Measurements from ENCODE around the gene ZNF74.
"Not testable (repeated sequence)": the region's sequence is repeated elsewhere in the genome, so short reads cannot be mapped to it uniquely, and the experiment has no call there.

The ZNF74 gene

GRCh38 chr22:20450551-20450906 lies 56.6 kb downstream of the ZNF74 start:
- H2AFZ ChIP-seq (ENCODE audit: low read length), result no peak overlapping the region
- H4K91ac ChIP-seq (ENCODE audit: low read depth, low read length, poor library complexity), result no peak overlapping the region
- no peak overlapping the region for H3K4me2 ChIP-seq (ENCODE audit: insufficient read depth, low read length, poor library complexity, severe bottlenecking)
- H3K18ac ChIP-seq (ENCODE audit: low read length), result no peak overlapping the region
- no peak overlapping the region for H3K9ac ChIP-seq (ENCODE audit: low read depth, low read length, poor library complexity)
- H3K36me3 ChIP-seq (replicated peaks in 1 of 2; ENCODE audit: control insufficient read depth in 2 of 2, insufficient read depth in 2 of 2, low read length in 2 of 2), result peaks cover 12 to 68% of the 10 kb centered on the region in 2 donors
- H2BK15ac ChIP-seq (ENCODE audit: low read length), result no peak overlapping the region
- H3K4me1 ChIP-seq (ENCODE audit: control insufficient read depth in 2 of 2, insufficient read depth in 1 of 2, low read depth in 1 of 2, low read length in 2 of 2), result no peaks in the 10 kb centered on the region
- no peak overlapping the region for H3K14ac ChIP-seq (ENCODE audit: low read length)
- no peak overlapping the region for H2BK120ac ChIP-seq (ENCODE audit: low read depth, low read length)
- no peak overlapping the region for H2BK12ac ChIP-seq (ENCODE audit: low read length)
- H3K4me3 ChIP-seq (ENCODE audit: low read length in 2 of 2), result no peak overlapping the region
- H4K8ac ChIP-seq (ENCODE audit: low read depth, low read length), result no peak overlapping the region
- H3K79me1 ChIP-seq (ENCODE audit: low read depth, low read length), result peaks cover 2% of the 10 kb centered on the region
- H3K27me3 ChIP-seq (ENCODE audit: control insufficient read depth in 3 of 3, insufficient read depth in 3 of 3, low read depth in 1 of 3, low read length in 3 of 3), result no peaks in the 10 kb centered on the region
- DNase-seq (ENCODE audit: low spot score), result no peak
- H3K4ac ChIP-seq (ENCODE audit: low read length), result no peak overlapping the region
- no peak overlapping the region for H3K23ac ChIP-seq (ENCODE audit: low read depth, low read length, poor library complexity)
- H2AK5ac ChIP-seq (ENCODE audit: low read depth, low read length), result no peak overlapping the region
- no peaks in the 10 kb centered on the region for H3K9me3 ChIP-seq (replicated peaks in 1 of 2; ENCODE audit: control insufficient read depth in 2 of 2, insufficient read depth in 1 of 2, low read depth in 1 of 2, low read length in 2 of 2)
- H3K27ac ChIP-seq (replicated peaks; ENCODE audit: low read length), result no peak overlapping the region
- no CpG with 5 or more reads among the region's 1 CpG for WGBS, 2 donors (ENCODE audit: extremely low coverage in 2 of 2, insufficient read length in 2 of 2, insufficient replicate concordance in 1 of 2)
- no peak overlapping the region for H2BK5ac ChIP-seq (ENCODE audit: low read length)

- not testable (repeated sequence) for H2BK120ac ChIP-seq (ENCODE audit: low read depth, low read length); H3K18ac ChIP-seq (ENCODE audit: low read length); H2BK5ac ChIP-seq (ENCODE audit: low read length); H3K79me1 ChIP-seq (ENCODE audit: low read depth, low read length); H2AFZ ChIP-seq (ENCODE audit: low read length); H3K14ac ChIP-seq (ENCODE audit: low read length); H3K9me3 ChIP-seq (replicated peaks in 1 of 2; ENCODE audit: control insufficient read depth in 2 of 2, insufficient read depth in 1 of 2, low read depth in 1 of 2, low read length in 2 of 2); H3K4ac ChIP-seq (ENCODE audit: low read length); H3K27ac ChIP-seq (replicated peaks; ENCODE audit: low read length); H2BK12ac ChIP-seq (ENCODE audit: low read length); H4K8ac ChIP-seq (ENCODE audit: low read depth, low read length); H3K4me1 ChIP-seq (ENCODE audit: control insufficient read depth in 2 of 2, insufficient read depth in 1 of 2, low read depth in 1 of 2, low read length in 2 of 2); H4K91ac ChIP-seq (ENCODE audit: low read depth, low read length, poor library complexity); H3K4me3 ChIP-seq (ENCODE audit: low read length in 2 of 2); DNase-seq (ENCODE audit: low spot score); H2BK15ac ChIP-seq (ENCODE audit: low read length); H3K27me3 ChIP-seq (ENCODE audit: control insufficient read depth in 3 of 3, insufficient read depth in 3 of 3, low read depth in 1 of 3, low read length in 3 of 3); H2AK5ac ChIP-seq (ENCODE audit: low read depth, low read length); H3K9ac ChIP-seq (ENCODE audit: low read depth, low read length, poor library complexity); H3K4me2 ChIP-seq (ENCODE audit: insufficient read depth, low read length, poor library complexity, severe bottlenecking)
- peak overlapping the region; percentile 13 for H3K23ac ChIP-seq (ENCODE audit: low read depth, low read length, poor library complexity)
- peaks cover 6 to 67% of the 10 kb centered on the region in 2 donors for H3K36me3 ChIP-seq (replicated peaks in 1 of 2; ENCODE audit: control insufficient read depth in 2 of 2, insufficient read depth in 2 of 2, low read length in 2 of 2)
- WGBS, 2 donors (ENCODE audit: extremely low coverage in 2 of 2, insufficient read length in 2 of 2, insufficient replicate concordance in 1 of 2), result no CpG with 5 or more reads among the region's 15 CpGs
Measured at GRCh38 chr22:20451129-20451778, 57.3 kb downstream of the ZNF74 start.

- Histone ChIP-seq H3K4me3 (ENCODE audit: low read length in 2 of 2) (no peak overlapping the region), H3K4me2 (ENCODE audit: insufficient read depth, low read length, poor library complexity, severe bottlenecking) (no peak overlapping the region), H2BK12ac (ENCODE audit: low read length) (no peak overlapping the region), H4K8ac (ENCODE audit: low read depth, low read length) (no peak overlapping the region), H2AK5ac (ENCODE audit: low read depth, low read length) (no peak overlapping the region), H3K79me1 (ENCODE audit: low read depth, low read length) (no peaks in the 10 kb centered on the region), H3K27me3 (ENCODE audit: control insufficient read depth in 3 of 3, insufficient read depth in 3 of 3, low read depth in 1 of 3, low read length in 3 of 3) (no peaks in the 10 kb centered on the region), H3K14ac (ENCODE audit: low read length) (no peak overlapping the region), H3K23ac (ENCODE audit: low read depth, low read length, poor library complexity) (no peak overlapping the region), H2BK120ac (ENCODE audit: low read depth, low read length) (no peak overlapping the region), H2BK15ac (ENCODE audit: low read length) (no peak overlapping the region), H4K91ac (ENCODE audit: low read depth, low read length, poor library complexity) (no peak overlapping the region), H3K9ac (ENCODE audit: low read depth, low read length, poor library complexity) (no peak overlapping the region), H2BK5ac (ENCODE audit: low read length) (no peak overlapping the region), H3K4me1 (ENCODE audit: control insufficient read depth in 2 of 2, insufficient read depth in 1 of 2, low read depth in 1 of 2, low read length in 2 of 2) (peaks cover 2 to 3% of the 10 kb centered on the region in 2 donors), H3K9me3 (replicated peaks in 1 of 2; ENCODE audit: control insufficient read depth in 2 of 2, insufficient read depth in 1 of 2, low read depth in 1 of 2, low read length in 2 of 2) (no peaks in the 10 kb centered on the region), H3K4ac (ENCODE audit: low read length) (no peak overlapping the region), H3K36me3 (replicated peaks in 1 of 2; ENCODE audit: control insufficient read depth in 2 of 2, insufficient read depth in 2 of 2, low read length in 2 of 2) (peaks cover 1 to 65% of the 10 kb centered on the region in 2 donors), H3K27ac (replicated peaks; ENCODE audit: low read length) (no peak overlapping the region), H2AFZ (ENCODE audit: low read length) (no peak overlapping the region), H3K18ac (ENCODE audit: low read length) (no peak overlapping the region)
- DNase-seq (ENCODE audit: low spot score), result no peak
- WGBS, 2 donors (ENCODE audit: extremely low coverage in 2 of 2, insufficient read length in 2 of 2, insufficient replicate concordance in 1 of 2), result no CpG with 5 or more reads among the region's 2 CpGs
Measured at GRCh38 chr22:20451920-20452319, 58.0 kb downstream of the ZNF74 start.

- Histone ChIP-seq H3K18ac (ENCODE audit: low read length) (no peak overlapping the region), H3K36me3 (replicated peaks in 1 of 2; ENCODE audit: control insufficient read depth in 2 of 2, insufficient read depth in 2 of 2, low read length in 2 of 2) (peaks cover 8 to 73% of the 10 kb centered on the region in 2 donors), H2BK15ac (ENCODE audit: low read length) (no peak overlapping the region), H4K91ac (ENCODE audit: low read depth, low read length, poor library complexity) (no peak overlapping the region), H2BK12ac (ENCODE audit: low read length) (no peak overlapping the region), H3K4me3 (ENCODE audit: low read length in 2 of 2) (no peak overlapping the region), H3K4ac (ENCODE audit: low read length) (no peak overlapping the region), H3K27ac (replicated peaks; ENCODE audit: low read length) (no peak overlapping the region), H4K8ac (ENCODE audit: low read depth, low read length) (no peak overlapping the region), H3K79me1 (ENCODE audit: low read depth, low read length) (no peaks in the 10 kb centered on the region), H2AK5ac (ENCODE audit: low read depth, low read length) (no peak overlapping the region), H3K27me3 (ENCODE audit: control insufficient read depth in 3 of 3, insufficient read depth in 3 of 3, low read depth in 1 of 3, low read length in 3 of 3) (no peaks in the 10 kb centered on the region), H3K9ac (ENCODE audit: low read depth, low read length, poor library complexity) (no peak overlapping the region), H3K14ac (ENCODE audit: low read length) (no peak overlapping the region), H2BK120ac (ENCODE audit: low read depth, low read length) (no peak overlapping the region), H3K23ac (ENCODE audit: low read depth, low read length, poor library complexity) (no peak overlapping the region), H3K9me3 (replicated peaks in 1 of 2; ENCODE audit: control insufficient read depth in 2 of 2, insufficient read depth in 1 of 2, low read depth in 1 of 2, low read length in 2 of 2) (no peaks in the 10 kb centered on the region), H2AFZ (ENCODE audit: low read length) (no peak overlapping the region), H2BK5ac (ENCODE audit: low read length) (no peak overlapping the region), H3K4me1 (ENCODE audit: control insufficient read depth in 2 of 2, insufficient read depth in 1 of 2, low read depth in 1 of 2, low read length in 2 of 2) (peaks cover 2 to 3% of the 10 kb centered on the region in 2 donors), H3K4me2 (ENCODE audit: insufficient read depth, low read length, poor library complexity, severe bottlenecking) (no peak overlapping the region)
- no peak for DNase-seq (ENCODE audit: low spot score)
- no CpG with 5 or more reads among the region's 3 CpGs for WGBS, 2 donors (ENCODE audit: extremely low coverage in 2 of 2, insufficient read length in 2 of 2, insufficient replicate concordance in 1 of 2)
Measured at GRCh38 chr22:20453222-20453621, 59.3 kb downstream of the ZNF74 start.
